Stimulated activated CD4-positive, alpha-beta T cell treated with anti-CD3 and anti-CD28 coated beads, TNF-alpha, amount 100 ng/mL, for 48 hours (primary cell): ENCODE results near the gene RASAL2.

Experiments
- DNase-seq, 3 donors: peaks; one replicate each; pipeline ENCODE4 v3.0.0-alpha.2; 2020; ENCODE audit warnings: low read depth in 3 of 3

The RASAL2 gene

GRCh38 chr1:178512566-178513277 lies 418.8 kb downstream of the RASAL2 start, which contains the start of gene TEX35:
Gene TEX35 (plus strand): TSS chr1:178513109. CDS start chr1:178513189, 80 bp downstream.
- DNase-seq, result no peak

DNA sequence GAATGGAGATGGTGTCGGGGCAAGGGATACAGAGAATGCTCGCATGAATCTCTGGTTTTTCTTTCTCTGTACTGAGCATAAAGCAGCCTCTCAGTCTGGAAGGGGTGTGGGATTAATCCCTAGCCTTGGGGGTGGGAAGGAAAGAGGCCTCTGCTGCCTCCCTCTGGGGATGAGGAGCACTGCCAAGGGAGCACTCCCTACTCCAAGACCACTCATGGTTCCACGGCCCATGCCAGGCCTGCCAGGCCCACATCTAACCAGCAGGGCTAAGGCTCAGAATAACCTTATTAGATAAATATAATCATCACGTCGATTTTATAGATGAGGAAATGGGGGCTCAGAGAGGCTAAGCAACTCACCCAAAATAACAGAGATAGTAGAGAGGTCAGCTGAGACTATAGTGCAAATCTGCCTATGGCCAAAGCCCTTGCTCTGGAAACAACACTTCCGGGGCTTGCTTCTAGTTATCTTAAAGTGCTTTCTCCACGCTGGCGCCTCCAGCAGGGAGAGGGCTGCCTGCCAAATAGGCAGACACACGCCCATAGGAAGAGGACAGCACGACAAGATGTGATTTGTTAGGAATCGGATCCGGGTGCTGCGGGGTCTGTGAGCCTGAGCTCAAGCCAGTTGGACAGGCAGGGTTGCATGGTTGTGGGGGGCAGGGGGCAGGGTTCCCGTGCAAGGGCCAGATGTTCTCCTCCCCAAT lies 419.5 kb downstream of the RASAL2 start:
- no peak for DNase-seq

- no peak for DNase-seq
These were observed 422.2 kb downstream of the RASAL2 start for GRCh38 chr1:178516110-178516509.

- DNase-seq, result no peak
These were observed 425.0 kb downstream of the RASAL2 start for GRCh38 chr1:178518894-178519293.

GRCh38 chr1:178520803-178521202 lies 426.9 kb downstream of the RASAL2 start:
- no peak for DNase-seq

GRCh38 chr1:178521241-178521640 lies 427.3 kb downstream of the RASAL2 start:
- DNase-seq, result no peak

DNA sequence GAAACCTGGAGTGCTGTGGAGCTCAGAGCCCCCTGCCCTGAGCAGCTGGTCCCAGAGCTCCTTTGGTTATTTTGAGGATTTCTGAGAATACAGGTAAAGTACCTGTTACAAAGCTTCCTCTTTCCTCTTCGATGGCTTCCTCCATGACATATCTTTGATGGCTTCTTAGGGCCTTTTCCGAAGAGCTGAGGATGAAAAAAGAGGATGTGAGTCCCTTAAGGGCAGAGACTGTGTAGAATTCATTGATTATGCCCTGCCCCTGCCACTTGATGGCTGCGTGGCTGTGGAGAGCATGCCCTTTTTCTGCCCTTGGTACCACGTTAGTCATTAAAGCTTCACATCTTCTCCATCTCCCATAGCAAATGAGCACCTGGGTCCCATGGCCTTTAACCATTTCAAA lies 433.2 kb downstream of the RASAL2 start:
- no peak for DNase-seq

GRCh38 chr1:178528228-178528952 lies 434.5 kb downstream of the RASAL2 start:
- no peak for DNase-seq

DNA sequence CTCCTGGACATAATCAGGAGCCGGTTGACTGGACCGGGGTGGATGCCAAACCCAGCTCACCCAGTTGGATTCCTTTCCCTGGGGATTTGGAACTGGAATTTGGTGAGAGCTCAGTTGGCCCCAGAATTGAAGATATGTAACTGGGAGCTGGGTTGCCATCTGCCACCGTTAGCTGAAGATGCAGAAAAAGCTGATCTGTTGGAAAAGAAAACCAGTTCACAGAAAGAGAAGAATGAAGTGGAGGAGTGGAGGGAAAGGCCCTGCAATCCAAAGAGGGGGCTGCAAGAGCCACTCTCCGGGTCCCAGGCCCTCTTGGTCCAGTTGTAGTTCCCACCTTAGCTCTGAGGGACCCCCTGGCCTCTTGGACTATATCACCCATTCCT lies 435.0 kb downstream of the RASAL2 start:
- DNase-seq, result no peak

DNA sequence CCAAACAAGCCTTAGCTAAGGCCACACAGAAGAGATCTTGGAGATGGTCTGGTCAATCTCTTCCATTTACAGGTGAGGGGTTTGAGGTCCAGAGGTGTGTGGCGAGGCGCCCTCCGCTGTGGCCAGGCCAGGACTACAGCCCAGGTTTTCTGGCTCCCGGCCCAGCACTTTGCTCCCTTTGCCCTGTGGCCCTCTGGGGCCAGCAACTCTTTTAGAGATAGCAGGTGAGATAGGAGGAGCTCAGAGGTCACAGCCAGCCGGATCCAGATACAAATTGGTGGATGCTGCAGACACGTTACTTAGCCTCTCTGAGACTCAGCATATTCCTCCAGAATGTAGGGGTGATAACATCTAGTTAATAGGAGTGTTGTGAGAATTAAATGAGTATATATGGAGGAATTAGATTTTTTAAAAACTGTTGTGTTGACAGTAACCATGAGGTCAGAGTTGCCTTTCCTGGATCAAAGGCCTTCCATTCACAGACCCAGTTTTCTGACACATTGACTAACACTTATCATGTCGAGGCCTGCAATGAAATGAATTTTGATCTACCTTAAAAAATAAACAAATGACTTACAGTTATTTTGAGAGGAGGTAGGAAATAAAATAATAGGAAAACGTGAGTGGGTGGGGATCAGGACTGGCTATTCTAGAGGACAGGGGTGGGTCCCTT lies 435.6 kb downstream of the RASAL2 start:
- DNase-seq, result no peak

- DNase-seq, result no peak
These were observed 436.1 kb downstream of the RASAL2 start for GRCh38 chr1:178530037-178530402.

- DNase-seq, result no peak
These were observed 436.6 kb downstream of the RASAL2 start for GRCh38 chr1:178530502-178530901.

DNA sequence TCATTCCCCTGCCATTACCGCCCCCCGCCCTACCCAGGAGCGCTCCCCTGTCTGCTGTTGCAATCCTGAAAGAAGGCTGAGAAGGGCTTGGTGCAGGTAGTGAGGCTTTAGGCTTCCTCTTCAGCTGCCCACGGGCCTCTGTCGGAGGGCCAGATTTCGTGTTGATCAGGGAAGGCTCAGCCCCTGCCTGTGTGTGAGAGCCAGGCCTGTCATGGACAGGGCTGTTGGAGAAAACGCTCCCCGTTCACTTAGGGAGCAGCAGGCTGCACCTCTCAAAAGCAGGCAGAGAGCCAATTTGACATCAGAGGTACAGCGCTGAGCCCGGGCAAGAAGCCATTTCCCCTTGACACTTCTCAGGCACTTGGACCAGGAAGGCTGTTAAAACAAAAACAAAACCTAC lies 438.0 kb downstream of the RASAL2 start:
- no peak for DNase-seq

- DNase-seq, result peak; percentile 45 to 69 (median 64)
These were observed 438.5 kb downstream of the RASAL2 start for GRCh38 chr1:178532392-178532791.

GRCh38 chr1:178533121-178533946 lies 439.4 kb downstream of the RASAL2 start:
- no peak for DNase-seq
